PC-3 (cell line): Measurements from ENCODE around the gene KCNK13. TPM values are rescaled to one million over a fixed set of nuclear protein-coding genes. Genes with fewer than 3 reads are reported as not detected.

Experiments used
- ATAC-seq: fragments of 200-7000 bp; cut with Tn5 transposase; 2 replicates; pipeline ENCODE4 v1.9.1; 2020; ENCODE audit warnings: mild to moderate bottlenecking, moderate library complexity
- BruUV-seq: library from RNA; stranded (reverse); fragments of 400-500 nt; replicated peaks from 2 replicates; lab custom pipeline; 2021; lab: Mats Ljungman, UMichigan
- CTCF ChIA-PET: fragments of 300-600 bp; sonication (Branson Sonifier 250); formaldehyde crosslinking; loops from one replicate; lab custom pipeline; 2022; ENCODE audit warnings: antibody characterized with exemption; lab: Charles Lee
- POLR2A ChIA-PET: fragments of 300-600 bp; sonication (Branson Sonifier 250); formaldehyde crosslinking; loops from one replicate; lab custom pipeline; 2022; ENCODE audit warnings: antibody characterized with exemption; ENCODE audit not compliant: unreplicated experiment; lab: Charles Lee
- DNase-seq: peaks from one replicate; pipeline ENCODE4 v3.0.0-alpha.2; 2015
- H2AFZ ChIP-seq: fragments of 300-600 bp; sonication (generic); 2 replicates; pipeline ENCODE4 v1.6.0; 2016; ENCODE audit warnings: antibody characterized with exemption, low read length
- H3F3A ChIP-seq: fragments of 300-600 bp; sonication (generic); one replicate; pipeline ENCODE4 v1.6.0; 2017; ENCODE audit warnings: antibody characterized with exemption, low read length, control low read depth, mild to moderate bottlenecking; ENCODE audit not compliant: unreplicated experiment
- H3K27ac ChIP-seq: fragments of 300-600 bp; sonication (generic); 2 replicates; pipeline ENCODE4 v1.5.1; 2016; ENCODE audit warnings: mild to moderate bottlenecking, low read length
- H3K27me3 ChIP-seq: fragments of 300-600 bp; sonication (generic); 2 replicates; pipeline ENCODE4 v1.6.1; 2016; ENCODE audit warnings: low read length, mixed read lengths
- H3K36me3 ChIP-seq: fragments of 300-600 bp; sonication (generic); 2 replicates; pipeline ENCODE4 v1.6.1; 2016; ENCODE audit warnings: low read depth, mixed run types, low read length, mixed read lengths
- H3K4me1 ChIP-seq: fragments of 300-600 bp; sonication (generic); 2 replicates; pipeline ENCODE4 v1.5.1; 2016; ENCODE audit warnings: low read length; ENCODE audit not compliant: insufficient read depth
- H3K4me2 ChIP-seq: fragments of 300-600 bp; sonication (generic); 2 replicates; pipeline ENCODE4 v1.6.0; 2016; ENCODE audit warnings: low read length
- H3K4me3 ChIP-seq: fragments of 300-600 bp; sonication (generic); 2 replicates; pipeline ENCODE4 v1.5.1; 2016; ENCODE audit warnings: mild to moderate bottlenecking, low read length, mixed read lengths
- H3K79me2 ChIP-seq: fragments of 300-600 bp; sonication (generic); 2 replicates; pipeline ENCODE4 v1.6.1; 2017; ENCODE audit warnings: low read length, mixed read lengths
- H3K9ac ChIP-seq: fragments of 300-600 bp; sonication (generic); 2 replicates; pipeline ENCODE4 v1.6.0; 2016; ENCODE audit warnings: mild to moderate bottlenecking, low read length
- H3K9me2 ChIP-seq: fragments of 300-600 bp; sonication (generic); replicated peaks from 2 replicates; pipeline ENCODE4 v1.6.1; 2016; ENCODE audit warnings: mixed run types, low read length, mixed read lengths
- H3K9me3 ChIP-seq: fragments of 300-600 bp; sonication (generic); 2 replicates; pipeline ENCODE4 v1.6.1; 2016; ENCODE audit warnings: low read length, mixed read lengths
- H4K20me1 ChIP-seq: fragments of 300-600 bp; sonication (generic); 2 replicates; pipeline ENCODE4 v1.6.1; 2016; ENCODE audit warnings: low read length, mixed read lengths
- EZH2 ChIP-seq: fragments of 300-600 bp; sonication (generic); IDR thresholded peaks from one replicate; pipeline ENCODE4 v1.6.1; 2017; ENCODE audit warnings: antibody characterized with exemption, mild to moderate bottlenecking, low read length; ENCODE audit not compliant: unreplicated experiment
- EZH2phosphoT487 ChIP-seq: fragments of 300-600 bp; sonication (generic); IDR thresholded peaks from 2 replicates; pipeline ENCODE4 v1.6.1; 2018; ENCODE audit warnings: mild to moderate bottlenecking, antibody characterized with exemption, low read length, borderline replicate concordance
- intact Hi-C: fragments of 100-400 bp; cut with micrococcal nuclease; formaldehyde crosslinking; loops from 2 replicates; pipeline ENCODE4 v1.9.0; 2023
- total RNA-seq: library from RNA; depleted of rRNA; stranded (reverse); fragments of >200 nt; gene quantifications from 2 replicates; pipeline ENCODE4 v1.2.3, GENCODE V29; 2014
- TF ChIP-seq, protein P1 (sequence below): fragments of 300-600 bp; sonication (generic); conservative IDR thresholded peaks from 2 replicates; pipeline ENCODE4 v1.5.1; 2017; ENCODE audit warnings: antibody characterized with exemption, low read depth, mild to moderate bottlenecking, low read length

Gene KCNK13
- total RNA-seq, 1 experiment from 2014 or later = 0.58 TPM

DNA sequence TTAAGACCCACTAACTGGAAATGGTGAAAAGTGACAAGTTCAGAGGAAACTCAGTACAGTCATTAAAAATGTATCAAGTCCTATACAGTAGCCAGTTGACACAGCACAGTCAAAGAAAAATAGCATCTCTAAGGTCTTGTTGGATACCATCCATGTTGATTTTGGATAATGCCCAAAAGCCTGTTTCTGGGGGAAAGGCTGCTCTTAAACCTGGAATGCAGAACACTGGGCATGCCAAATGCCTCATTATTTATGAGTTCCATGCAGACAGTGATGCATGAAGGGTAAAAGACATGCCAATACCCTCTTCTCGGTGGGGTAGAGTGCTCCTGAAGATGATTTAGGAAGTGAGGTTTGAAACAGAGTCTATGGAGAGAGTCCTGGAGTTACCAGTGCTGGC lies 29.6 kb downstream of the KCNK13 start:
- no peaks in the 10 kb centered on the region for H3K36me3 ChIP-seq
- intact Hi-C loops = loop anchor here (5.0 kb wide), 1 partner anchor 39 kb away; no protein-coding TSS in a partner anchor
- no peak overlapping the region for H3K9ac ChIP-seq
- POLR2A ChIA-PET = no interaction called here
- H3K4me1 ChIP-seq = peaks cover 24% of the 10 kb centered on the region
- H3K27me3 ChIP-seq = no peaks in the 10 kb centered on the region
- no peaks in the 10 kb centered on the region for H3K79me2 ChIP-seq
- no peaks in the 10 kb centered on the region for H3K9me3 ChIP-seq
- no TSS peak for BruUV-seq
- H3K9me2 ChIP-seq = no peaks in the 10 kb centered on the region
- TF ChIP-seq EZH2phosphoT487 (no peak), EZH2 (no peak)
- TF ChIP-seq, protein P1, sequence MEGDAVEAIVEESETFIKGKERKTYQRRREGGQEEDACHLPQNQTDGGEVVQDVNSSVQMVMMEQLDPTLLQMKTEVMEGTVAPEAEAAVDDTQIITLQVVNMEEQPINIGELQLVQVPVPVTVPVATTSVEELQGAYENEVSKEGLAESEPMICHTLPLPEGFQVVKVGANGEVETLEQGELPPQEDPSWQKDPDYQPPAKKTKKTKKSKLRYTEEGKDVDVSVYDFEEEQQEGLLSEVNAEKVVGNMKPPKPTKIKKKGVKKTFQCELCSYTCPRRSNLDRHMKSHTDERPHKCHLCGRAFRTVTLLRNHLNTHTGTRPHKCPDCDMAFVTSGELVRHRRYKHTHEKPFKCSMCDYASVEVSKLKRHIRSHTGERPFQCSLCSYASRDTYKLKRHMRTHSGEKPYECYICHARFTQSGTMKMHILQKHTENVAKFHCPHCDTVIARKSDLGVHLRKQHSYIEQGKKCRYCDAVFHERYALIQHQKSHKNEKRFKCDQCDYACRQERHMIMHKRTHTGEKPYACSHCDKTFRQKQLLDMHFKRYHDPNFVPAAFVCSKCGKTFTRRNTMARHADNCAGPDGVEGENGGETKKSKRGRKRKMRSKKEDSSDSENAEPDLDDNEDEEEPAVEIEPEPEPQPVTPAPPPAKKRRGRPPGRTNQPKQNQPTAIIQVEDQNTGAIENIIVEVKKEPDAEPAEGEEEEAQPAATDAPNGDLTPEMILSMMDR = no peak
- CTCF ChIA-PET = interaction anchor here (0.5 kb wide), 1 partner anchor 18 kb away, joined by 3 read pairs; no protein-coding TSS in a partner anchor
- ATAC-seq (peak; percentile 74), DNase-seq (peak; percentile 93)
- no peak overlapping the region for H3K4me3 ChIP-seq
- H3K27ac ChIP-seq = 0 out of 2 replicates have a peak overlapping the region, but pooled peaks have one; percentile 13
- no peaks in the 10 kb centered on the region for H4K20me1 ChIP-seq
- peak overlapping the region; percentile 64 for H3K4me2 ChIP-seq
- H2AFZ ChIP-seq = no peak overlapping the region
- no peaks in the 10 kb centered on the region for H3F3A ChIP-seq

DNA sequence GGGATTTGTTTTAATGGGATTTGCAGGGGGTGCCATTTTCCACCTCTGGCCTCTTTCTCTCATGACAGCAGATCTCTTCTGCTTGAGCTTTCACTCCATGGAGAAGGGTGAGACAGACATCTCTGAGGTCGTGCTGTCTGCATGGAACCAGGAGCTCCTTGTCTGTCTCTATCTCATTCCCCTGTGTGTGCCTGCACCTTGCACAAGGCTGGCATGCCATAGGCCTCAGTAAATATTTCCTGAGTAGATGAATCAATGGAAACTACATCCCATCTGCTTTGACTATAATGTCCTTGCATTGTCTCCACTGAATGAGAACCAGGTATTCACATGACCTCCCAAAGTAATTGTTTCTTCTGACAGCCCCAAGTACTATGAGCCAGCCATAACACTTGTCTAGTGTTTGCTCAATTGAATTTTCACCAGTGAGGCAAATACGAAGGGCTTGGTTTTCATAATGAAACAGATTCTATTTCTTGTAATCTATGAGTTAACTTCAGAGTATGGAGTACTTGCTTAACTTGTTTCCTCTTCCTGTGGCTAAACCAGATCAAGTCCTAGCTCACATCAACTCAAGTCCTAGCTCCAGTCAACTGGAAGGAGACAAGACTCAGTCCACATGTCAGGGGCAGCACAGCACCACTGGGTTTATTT lies 32.3 kb downstream of the KCNK13 start:
- POLR2A ChIA-PET = no interaction called here
- no peaks in the 10 kb centered on the region for H3K27me3 ChIP-seq
- BruUV-seq = no TSS peak
- no peaks in the 10 kb centered on the region for H3K9me2 ChIP-seq
- H3K9ac ChIP-seq = no peak overlapping the region
- DNase-seq = peak; percentile 88
- no peaks in the 10 kb centered on the region for H4K20me1 ChIP-seq
- intact Hi-C loops = loop anchor here (5.0 kb wide), 1 partner anchor 42 kb away; no protein-coding TSS in a partner anchor
- peak overlapping the region; percentile 40 for H3K4me2 ChIP-seq
- H3K4me1 ChIP-seq = peaks cover 24% of the 10 kb centered on the region
- TF ChIP-seq EZH2phosphoT487 (no peak), EZH2 (no peak)
- TF ChIP-seq, protein P1 = no peak
- CTCF ChIA-PET = no interaction called here
- H3K9me3 ChIP-seq = no peaks in the 10 kb centered on the region
- ATAC-seq = peak; percentile 77
- no peaks in the 10 kb centered on the region for H3F3A ChIP-seq
- H3K27ac ChIP-seq = peak overlapping the region; percentile 52
- no peaks in the 10 kb centered on the region for H3K36me3 ChIP-seq
- H3K4me3 ChIP-seq = 0 out of 2 replicates have a peak overlapping the region, but pooled peaks have one; percentile 7
- no peak overlapping the region for H2AFZ ChIP-seq
- H3K79me2 ChIP-seq = no peaks in the 10 kb centered on the region

DNA sequence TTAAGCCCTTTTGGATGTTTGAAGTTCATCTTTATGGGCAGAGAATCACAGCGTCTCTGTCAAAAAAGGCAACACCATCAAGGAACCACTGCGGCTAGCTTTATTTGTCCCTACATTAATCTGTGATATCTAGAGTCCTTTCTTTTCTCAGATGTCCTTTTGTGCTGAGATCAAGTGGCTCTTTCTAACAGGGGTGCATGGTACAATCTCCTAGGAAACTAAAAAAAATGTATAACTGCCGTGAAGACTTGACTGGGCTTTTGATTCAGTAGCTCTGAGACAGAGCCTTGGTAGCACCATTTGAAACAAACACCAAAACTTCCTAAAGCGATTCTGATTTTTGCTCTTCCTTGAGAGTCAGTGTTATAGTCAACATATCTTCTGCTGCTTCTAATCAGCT lies 33.3 kb downstream of the KCNK13 start:
- Histone ChIP-seq H3K36me3 (no peaks in the 10 kb centered on the region), H3K4me2 (no peak overlapping the region), H2AFZ (no peak overlapping the region), H3K4me1 (peaks cover 24% of the 10 kb centered on the region), H3K9ac (no peak overlapping the region), H4K20me1 (no peaks in the 10 kb centered on the region), H3K79me2 (no peaks in the 10 kb centered on the region), H3K27ac (no peak overlapping the region), H3K9me3 (no peaks in the 10 kb centered on the region), H3K9me2 (no peaks in the 10 kb centered on the region), H3K4me3 (no peak overlapping the region), H3F3A (no peaks in the 10 kb centered on the region), H3K27me3 (no peaks in the 10 kb centered on the region)
- ATAC-seq (no peak), DNase-seq (no peak)
- TF ChIP-seq EZH2 (no peak), EZH2phosphoT487 (no peak)
- TF ChIP-seq, protein P1 = no peak
- intact Hi-C loops = no loop called here
- BruUV-seq = no TSS peak
- CTCF ChIA-PET = no interaction called here
- POLR2A ChIA-PET = no interaction called here
